Ovary (tissue), 1 donor: ENCODE data around the gene CSTB.

ENCODE experiments used
- EP300 ChIP-seq: sonication (generic); formaldehyde crosslinking; IDR thresholded peaks from one replicate; pipeline ENCODE4 v1.6.1; 2017; ENCODE audit warnings: antibody characterized with exemption
- POLR2A ChIP-seq: fragments of 450-650 bp; IDR thresholded peaks from one replicate; pipeline ENCODE4 v1.6.1; 2017; ENCODE audit warnings: antibody characterized with exemption, mild to moderate bottlenecking, moderate library complexity

- no peak for TF ChIP-seq EP300
- TF ChIP-seq POLR2A, result no peak
These were observed 23.3 kb upstream of the CSTB start for GRCh38 chr21:43799301-43799840.
